ENCODE measurements around the gene IGF2.

GRCh38 chr11:2165571-2165970 lies 26.4 kb upstream of the IGF2 start:
- no peak for TF ChIP-seq CTCF (IDR thresholded peaks at IDR 0.05)
- no peak for TF ChIP-seq POLR2AphosphoS5 (IDR thresholded peaks at IDR 0.05)
